GM23338 (cell line): ENCODE data around the gene ENOX1. TPM values are rescaled to one million over a fixed set of nuclear protein-coding genes. Genes with fewer than 3 reads are reported as not detected.

ENCODE experiments used
- ATAC-seq: fragments of 200-7000 bp; cut with Tn5 transposase; 3 replicates; pipeline ENCODE4 v1.9.1; 2020
- DNase-seq: peaks from one replicate; pipeline ENCODE4 v3.0.0-alpha.2; 2015; ENCODE audit warnings: low spot score
- H2AFZ ChIP-seq: fragments of 200-600 bp; sonication (generic); 2 replicates; pipeline ENCODE4 v1.8.0; 2016; ENCODE audit warnings: antibody characterized with exemption, mild to moderate bottlenecking, moderate library complexity
- H3F3A ChIP-seq: fragments of 200-600 bp; sonication (generic); replicated peaks from 2 replicates; pipeline ENCODE4 v1.8.0; 2017; ENCODE audit warnings: antibody characterized with exemption, mixed run types, low read depth
- H3K27ac ChIP-seq: fragments of 200-600 bp; sonication (generic); 2 replicates; pipeline ENCODE4 v1.6.1; 2016; ENCODE audit warnings: low read depth
- H3K27me3 ChIP-seq: fragments of 200-600 bp; sonication (generic); 2 replicates; pipeline ENCODE4 v1.8.0; 2016; ENCODE audit warnings: mild to moderate bottlenecking, mixed run types, moderate library complexity; ENCODE audit not compliant: insufficient read depth
- H3K36me3 ChIP-seq: fragments of 200-600 bp; sonication (generic); 2 replicates; pipeline ENCODE4 v1.8.0; 2016; ENCODE audit warnings: mild to moderate bottlenecking; ENCODE audit not compliant: insufficient read depth
- H3K4me1 ChIP-seq: fragments of 200-600 bp; sonication (generic); 2 replicates; pipeline ENCODE4 v1.8.0; 2016; ENCODE audit warnings: mild to moderate bottlenecking, moderate library complexity; ENCODE audit not compliant: insufficient read depth
- H3K4me2 ChIP-seq: fragments of 200-600 bp; sonication (generic); 2 replicates; pipeline ENCODE4 v1.7.1; 2017; ENCODE audit warnings: mixed run types
- H3K4me3 ChIP-seq: fragments of 200-600 bp; sonication (generic); 2 replicates; pipeline ENCODE4 v1.6.1; 2016; ENCODE audit warnings: mixed run types
- H3K79me2 ChIP-seq: fragments of 200-600 bp; sonication (generic); replicated peaks from 2 replicates; pipeline ENCODE4 v1.8.0; 2017; ENCODE audit warnings: mild to moderate bottlenecking; ENCODE audit not compliant: insufficient read depth
- H3K9me2 ChIP-seq: fragments of 200-600 bp; sonication (generic); 2 replicates; pipeline ENCODE4 v1.8.0; 2017; ENCODE audit not compliant: insufficient read depth
- H4K20me1 ChIP-seq: fragments of 200-600 bp; sonication (generic); replicated peaks from 2 replicates; pipeline ENCODE4 v1.8.0; 2017; ENCODE audit warnings: mild to moderate bottlenecking; ENCODE audit not compliant: insufficient read depth
- H3K27ac Mint-ChIP-seq: 2 replicates; pipeline ENCODE4 v1.8.0; 2020; ENCODE audit warnings: inconsistent platforms, mild to moderate bottlenecking, moderate library complexity, mixed read lengths
- H3K27me3 Mint-ChIP-seq: 3 replicates; pipeline ENCODE4 v1.8.0; 2022; ENCODE audit warnings: low read depth, mild to moderate bottlenecking, moderate library complexity, mixed read lengths, inconsistent platforms; ENCODE audit not compliant: insufficient read depth, poor library complexity
- H3K36me3 Mint-ChIP-seq: 3 replicates; pipeline ENCODE4 v1.8.0; 2021; ENCODE audit warnings: low read depth, mild to moderate bottlenecking, inconsistent platforms, moderate library complexity, mixed read lengths
- H3K4me1 Mint-ChIP-seq: 3 replicates; pipeline ENCODE4 v1.8.0; 2020; ENCODE audit warnings: mild to moderate bottlenecking, inconsistent platforms, mixed read lengths
- H3K4me3 Mint-ChIP-seq: 3 replicates; pipeline ENCODE4 v1.8.0; 2021; ENCODE audit warnings: moderate library complexity, mild to moderate bottlenecking, inconsistent platforms, mixed read lengths
- H3K9me3 Mint-ChIP-seq: 3 replicates; pipeline ENCODE4 v1.8.0; 2020; ENCODE audit warnings: moderate library complexity, mild to moderate bottlenecking, inconsistent platforms, mixed read lengths
- CREB1 ChIP-seq: fragments of 250-450 bp; sonication (Bioruptor Pico); IDR thresholded peaks from 2 replicates; pipeline ENCODE4 v1.5.0; 2020; ENCODE audit warnings: low read depth, mild to moderate bottlenecking, moderate library complexity
- CTCF ChIP-seq, 2 experiments: fragments of 200-600 bp in 1 of 2; sonication (generic) in 1 of 2; conservative IDR thresholded peaks; 2 replicates each; pipeline versions ENCODE4 v1.5.1 to v1.6.1; 2016 to 2017; ENCODE audit warnings: antibody characterized with exemption in 2 of 2, low read depth in 2 of 2, mild to moderate bottlenecking in 2 of 2, moderate library complexity in 1 of 2
- ETS1 ChIP-seq: IDR thresholded peaks from 2 replicates; pipeline ENCODE4 v1.6.1; 2016; ENCODE audit warnings: antibody characterized with exemption
- EZH2 ChIP-seq: fragments of 200-600 bp; sonication (generic); IDR thresholded peaks from one replicate; pipeline ENCODE4 v1.8.0; 2017; ENCODE audit warnings: antibody characterized with exemption, mild to moderate bottlenecking, low read depth; ENCODE audit not compliant: unreplicated experiment
- EZH2phosphoT487 ChIP-seq: fragments of 200-600 bp; sonication (generic); IDR thresholded peaks from one replicate; pipeline ENCODE4 v1.8.1; 2018; ENCODE audit warnings: antibody characterized with exemption; ENCODE audit not compliant: unreplicated experiment
- JUNB ChIP-seq: IDR thresholded peaks from one replicate; pipeline ENCODE4 v1.6.1; 2016; ENCODE audit warnings: antibody characterized with exemption; ENCODE audit not compliant: unreplicated experiment
- NANOG ChIP-seq: IDR thresholded peaks from 2 replicates; pipeline ENCODE4 v1.6.1; 2016; ENCODE audit warnings: antibody characterized with exemption, borderline replicate concordance
- POLR2AphosphoS5 ChIP-seq: IDR thresholded peaks from 2 replicates; pipeline ENCODE4 v1.6.1; 2016; ENCODE audit warnings: antibody characterized with exemption, low read depth
- REST ChIP-seq: IDR thresholded peaks from one replicate; pipeline ENCODE4 v1.6.1; 2018; ENCODE audit warnings: antibody characterized with exemption; ENCODE audit not compliant: unreplicated experiment
- STAT1 ChIP-seq: IDR thresholded peaks from one replicate; pipeline ENCODE4 v1.6.1; 2016; ENCODE audit warnings: antibody characterized with exemption; ENCODE audit not compliant: unreplicated experiment
- ZNF114 ChIP-seq: fragments of 250-450 bp; sonication (Bioruptor Pico); IDR thresholded peaks from 2 replicates; pipeline ENCODE4 v1.5.0; 2020; ENCODE audit warnings: mild to moderate bottlenecking, moderate library complexity
- ZNF331 ChIP-seq: fragments of 250-450 bp; sonication (Bioruptor Pico); IDR thresholded peaks from 2 replicates; pipeline ENCODE4 v1.5.0; 2020; ENCODE audit warnings: low read depth, mild to moderate bottlenecking, moderate library complexity
- ZNF462 ChIP-seq: fragments of 250-450 bp; sonication (Bioruptor Pico); IDR thresholded peaks from 2 replicates; pipeline ENCODE4 v1.5.0; 2020; ENCODE audit warnings: mild to moderate bottlenecking, moderate library complexity
- polyA plus RNA-seq: library from polyadenylated mRNA; unstranded; fragments of >200 nt; fragmentation: Nextera tagmentation; extraction: Ambion mirVana; gene quantifications from 2 replicates; pipeline ENCODE4 v1.2.1, GENCODE V29; 2016
- total RNA-seq: library from RNA; depleted of rRNA; stranded (reverse); fragments of >200 nt; shearing (Covaris generic); gene quantifications from 2 replicates; pipeline ENCODE4 v1.2.3, GENCODE V29; 2014

ENOX1 gene
- total and polyA plus RNA-seq, 2 experiments from 2014 or later = 0.66 to 0.81 TPM

- peaks cover 98% of the 10 kb centered on the region for H3K27me3 ChIP-seq
- no peak overlapping the region for H3K4me2 ChIP-seq
- peaks cover 10% of the 10 kb centered on the region for H4K20me1 ChIP-seq
- Mint-ChIP-seq H3K36me3 (no peaks in the 10 kb centered on the region), H3K27me3 (peaks cover 63% of the 10 kb centered on the region), H3K27ac (no peak overlapping the region), H3K4me3 (no peak overlapping the region), H3K9me3 (no peaks in the 10 kb centered on the region), H3K4me1 (peaks cover 6% of the 10 kb centered on the region)
- ATAC-seq = no peak
- H3K9me2 ChIP-seq = no peaks in the 10 kb centered on the region
- H3K36me3 ChIP-seq = no peaks in the 10 kb centered on the region
- no peak overlapping the region for H3K27ac ChIP-seq
- TF ChIP-seq CTCF (conservative IDR thresholded peaks at IDR 0.05; ENCODE audit: low read depth in 2 of 2) (no peak), EZH2 (no peak), ETS1 (no peak), ZNF114 (CRISPR knock-in tag) (no peak), STAT1 (no peak), JUNB (no peak), NANOG (no peak), POLR2AphosphoS5 (no peak), ZNF462 (CRISPR knock-in tag) (no peak), ZNF331 (CRISPR knock-in tag) (no peak), REST (no peak), EZH2phosphoT487 (no peak), CREB1 (CRISPR knock-in tag) (no peak)
- no peak overlapping the region for H2AFZ ChIP-seq
- H3K4me3 ChIP-seq = no peak overlapping the region
- peaks cover 1% of the 10 kb centered on the region for H3K4me1 ChIP-seq
- no peaks in the 10 kb centered on the region; the same call in 1 of the 2 replicates for H3F3A ChIP-seq
- H3K79me2 ChIP-seq = no peaks in the 10 kb centered on the region
- no peak for DNase-seq
Measured at GRCh38 chr13:43782686-43783085, 4.1 kb downstream of the ENOX1 start.
